SKM-1 (cell line): ENCODE measurements around the gene WDR55.
A peak's percentile ranks its signal among the peaks of the same experiment; 100 is the strongest.
"Not testable (repeated sequence)": the region's sequence is repeated elsewhere in the genome, so short reads cannot be mapped to it uniquely, and the experiment has no call there.

Source experiments
- DNase-seq: peaks from one replicate; lab custom pipeline; 2025; ENCODE audit not compliant: unreplicated experiment; lab: John Stamatoyannopoulos, UW

WDR55 gene

DNA sequence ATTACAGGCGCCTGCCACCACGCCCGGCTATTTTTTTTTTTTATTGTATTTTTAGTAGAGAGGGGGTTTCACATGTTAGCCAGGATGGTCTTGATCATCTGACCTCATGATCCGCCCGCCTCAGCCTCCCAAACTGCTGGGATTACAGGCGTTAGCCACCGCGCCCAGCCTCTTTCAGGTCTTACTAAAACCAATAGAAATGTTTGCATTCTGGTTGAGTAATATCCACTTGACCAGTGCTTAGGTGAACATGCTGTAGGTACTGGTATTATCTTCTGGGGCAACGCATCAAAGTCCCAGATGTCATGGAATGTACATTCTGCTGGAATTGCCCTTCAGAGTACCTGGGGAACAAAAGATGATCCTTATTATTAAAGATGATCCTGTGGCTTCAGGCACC, 44.1 kb downstream of the WDR55 start:
- not testable (repeated sequence) for DNase-seq

DNA sequence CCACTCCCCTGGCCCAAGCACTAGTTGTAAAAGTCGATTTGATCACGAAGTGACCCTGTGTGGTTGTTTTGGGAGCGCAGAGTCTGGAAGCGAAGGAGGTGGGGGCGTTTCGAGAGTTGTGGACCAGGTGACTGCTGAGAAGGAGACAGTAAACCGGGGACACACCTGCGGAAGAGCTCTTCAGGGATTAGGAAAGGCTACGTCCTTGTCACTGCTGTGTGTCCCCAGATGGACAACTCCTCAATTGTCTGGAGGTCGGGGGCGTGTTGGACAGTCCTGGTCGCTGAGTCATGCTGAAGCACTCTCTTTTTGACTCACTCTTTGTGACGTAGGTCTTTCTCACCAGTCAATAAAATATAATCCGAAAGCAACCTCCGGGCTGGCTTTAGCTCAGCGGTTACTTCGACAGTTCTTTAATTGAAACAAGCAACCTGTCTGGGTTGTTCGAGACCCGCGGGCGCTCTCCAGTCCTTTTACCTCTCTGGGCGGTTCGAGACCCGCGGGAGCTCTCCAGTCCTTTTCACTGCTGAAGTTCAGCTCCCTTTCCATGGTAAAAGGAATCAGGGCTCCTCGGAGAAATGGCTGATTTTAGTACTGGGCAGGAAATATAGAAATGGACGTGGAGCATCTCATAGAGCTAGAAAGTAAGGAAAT, 46.3 kb downstream of the WDR55 start:
- DNase-seq = peak; percentile 74

DNA sequence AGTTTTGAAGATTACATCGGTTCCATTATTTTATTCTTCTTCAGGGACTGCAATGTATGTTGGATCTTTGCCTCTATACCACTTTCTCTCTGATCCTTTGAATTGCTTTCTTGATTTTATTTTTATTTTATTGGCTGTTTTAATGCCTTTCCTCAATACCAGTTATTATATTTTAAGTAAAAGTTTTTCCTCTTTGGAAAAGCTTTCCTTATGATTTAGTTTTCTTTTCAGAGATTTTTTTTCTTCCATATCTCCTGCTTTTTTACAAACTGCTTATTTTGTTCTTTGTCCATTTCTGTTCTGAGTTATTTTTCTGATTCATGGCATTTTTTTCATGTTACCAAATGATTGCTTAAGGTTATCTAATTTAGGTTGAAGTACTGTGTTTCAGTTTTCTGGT, 47.1 kb downstream of the WDR55 start:
- DNase-seq = no peak

DNA sequence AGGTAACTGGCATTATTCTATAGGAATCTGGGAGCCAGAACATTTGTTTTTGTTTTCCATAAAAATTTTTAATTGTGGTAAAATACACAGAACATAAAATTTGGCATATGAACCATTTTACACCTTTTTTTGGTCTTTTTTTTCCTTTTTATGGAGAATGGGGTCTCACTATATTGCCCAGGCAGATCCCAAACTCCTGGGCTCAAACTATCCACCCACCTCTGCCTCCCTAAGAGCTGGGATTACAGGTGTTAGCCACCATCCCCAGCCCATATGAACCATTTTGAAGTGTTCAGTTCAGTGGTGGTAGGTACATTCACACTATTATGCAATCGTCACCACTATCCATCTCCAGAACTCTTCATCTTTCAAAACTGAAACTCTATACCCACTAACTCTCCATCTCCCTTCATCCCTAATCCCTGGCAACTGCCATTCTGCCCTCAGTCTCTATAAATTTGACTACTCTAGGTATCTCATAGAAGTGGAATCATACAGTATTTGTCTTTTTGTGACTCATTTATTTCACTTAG, 48.9 kb downstream of the WDR55 start:
- DNase-seq = no peak

DNA sequence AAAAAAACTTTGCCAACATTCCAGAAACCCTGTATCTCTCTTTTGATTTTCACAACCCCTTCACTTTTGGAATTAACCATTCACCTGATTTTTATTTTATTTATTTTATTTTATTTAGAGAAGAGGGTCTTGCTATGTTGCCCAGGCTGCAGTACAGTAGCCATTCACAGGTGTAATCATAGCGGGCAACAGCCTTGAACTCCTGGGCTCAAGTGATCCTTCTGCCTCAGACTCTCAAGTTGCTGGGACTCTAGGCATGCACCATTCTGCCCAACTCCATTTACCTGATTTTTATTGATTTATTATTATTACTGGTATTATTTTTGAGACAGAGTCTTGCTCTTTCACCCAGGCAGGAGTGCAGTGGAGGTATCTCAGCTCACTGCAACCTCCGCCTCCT, 51.5 kb downstream of the WDR55 start:
- DNase-seq = not testable (repeated sequence)

DNA sequence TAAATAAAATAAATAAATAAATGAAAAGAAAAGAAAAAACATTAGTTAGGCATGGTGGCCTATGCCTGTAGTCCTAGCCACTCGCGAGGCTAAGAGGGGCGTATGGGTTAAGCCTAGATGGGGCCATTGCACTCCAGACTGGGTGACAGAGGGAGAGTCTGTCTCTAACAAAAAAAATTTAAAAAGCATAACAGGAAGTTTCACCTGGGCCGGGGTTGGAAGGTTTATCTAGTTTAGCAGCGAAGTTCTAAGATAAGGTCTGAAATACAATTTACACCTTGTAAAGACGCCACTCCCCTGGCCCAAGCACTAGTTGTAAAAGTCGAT, 53.5 kb downstream of the WDR55 start:
- DNase-seq = no peak

DNA sequence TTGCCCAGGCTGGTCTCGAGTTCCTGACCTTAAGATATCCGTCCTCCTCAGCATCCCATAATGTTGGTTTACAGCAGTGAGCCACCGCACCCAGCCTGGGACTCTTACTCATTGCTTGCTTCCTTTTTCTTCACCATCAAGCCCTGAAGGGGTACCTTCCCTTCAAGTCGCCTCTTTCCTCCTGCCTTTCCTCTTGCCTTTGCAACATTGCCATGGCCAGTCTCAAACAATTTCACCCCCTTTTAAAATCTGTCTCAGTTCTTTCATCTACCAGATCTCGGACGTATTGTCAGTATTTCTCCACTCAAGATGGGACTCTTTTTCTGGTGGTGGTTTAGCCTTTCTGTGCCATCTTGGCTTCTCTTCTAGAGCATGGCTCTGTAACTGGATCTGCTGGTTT, 56.0 kb downstream of the WDR55 start:
- not testable (repeated sequence) for DNase-seq

DNA sequence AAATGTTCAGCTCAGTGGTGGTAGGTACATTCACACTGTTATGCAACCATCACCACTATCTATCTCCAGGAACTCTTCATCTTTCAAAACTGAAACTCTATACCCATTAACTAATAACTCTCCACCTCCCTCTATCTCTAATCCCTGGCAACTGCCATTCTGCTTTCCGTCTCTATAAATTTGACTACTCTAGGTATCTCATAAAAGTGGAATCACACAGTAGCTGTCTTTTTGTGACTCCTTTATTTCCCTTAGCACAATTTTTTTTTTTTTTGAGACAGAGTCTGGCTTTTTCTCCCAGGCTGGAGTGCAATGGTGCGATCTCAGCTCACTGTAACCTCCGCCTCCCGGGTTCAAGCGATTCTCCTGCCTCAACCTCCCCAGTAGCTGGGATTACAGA, 56.7 kb downstream of the WDR55 start:
- DNase-seq = not testable (repeated sequence)
